ES-I3 (cell line): ENCODE measurements around the gene RPGRIP1L.

ENCODE experiments used
- H3K36me3 ChIP-seq: 2 replicates; pipeline ENCODE4 v1.6.1; 2013; ENCODE audit warnings: mild to moderate bottlenecking, low read length, control low read depth, moderate library complexity; ENCODE audit not compliant: insufficient read depth
- H3K4me1 ChIP-seq: 2 replicates; pipeline ENCODE4 v1.6.1; 2013; ENCODE audit warnings: mild to moderate bottlenecking, control low read depth, low read length; ENCODE audit not compliant: insufficient read depth
- H3K9ac ChIP-seq: 2 replicates; pipeline ENCODE4 v1.6.1; 2013; ENCODE audit warnings: low read depth, mild to moderate bottlenecking, low read length, moderate library complexity
- H3K9me3 ChIP-seq: 2 replicates; pipeline ENCODE4 v1.6.1; 2013; ENCODE audit warnings: mild to moderate bottlenecking, low read length, moderate library complexity; ENCODE audit not compliant: control insufficient read depth, insufficient read depth

Gene RPGRIP1L

GRCh38 chr16:53620476-53620875, 83.2 kb downstream of the RPGRIP1L start:
- H3K36me3 ChIP-seq, result no peaks in the 10 kb centered on the region
- H3K4me1 ChIP-seq, result no peaks in the 10 kb centered on the region
- H3K9me3 ChIP-seq, result no peaks in the 10 kb centered on the region
- no peak overlapping the region for H3K9ac ChIP-seq

- H3K4me1 ChIP-seq, result no peaks in the 10 kb centered on the region
- no peaks in the 10 kb centered on the region for H3K9me3 ChIP-seq
- H3K36me3 ChIP-seq, result no peaks in the 10 kb centered on the region
- no peak overlapping the region for H3K9ac ChIP-seq
Measured at GRCh38 chr16:53619235-53619634, 84.4 kb downstream of the RPGRIP1L start.

- H3K9ac ChIP-seq, result no peak overlapping the region
- no peaks in the 10 kb centered on the region for H3K4me1 ChIP-seq
- H3K9me3 ChIP-seq, result no peaks in the 10 kb centered on the region
- no peaks in the 10 kb centered on the region for H3K36me3 ChIP-seq
Measured at GRCh38 chr16:53614346-53614745, 89.3 kb downstream of the RPGRIP1L start.

GRCh38 chr16:53612003-53612402, 91.7 kb downstream of the RPGRIP1L start:
- no peaks in the 10 kb centered on the region for H3K9me3 ChIP-seq
- H3K9ac ChIP-seq, result no peak overlapping the region
- no peaks in the 10 kb centered on the region for H3K4me1 ChIP-seq
- no peaks in the 10 kb centered on the region for H3K36me3 ChIP-seq

GRCh38 chr16:53611179-53611696, 92.4 kb downstream of the RPGRIP1L start:
- H3K9ac ChIP-seq, result no peak overlapping the region
- H3K4me1 ChIP-seq, result no peaks in the 10 kb centered on the region
- no peaks in the 10 kb centered on the region for H3K36me3 ChIP-seq
- H3K9me3 ChIP-seq, result no peaks in the 10 kb centered on the region

GRCh38 chr16:53609536-53609935, 94.1 kb downstream of the RPGRIP1L start:
- no peak overlapping the region for H3K9ac ChIP-seq
- no peaks in the 10 kb centered on the region for H3K9me3 ChIP-seq
- no peaks in the 10 kb centered on the region for H3K36me3 ChIP-seq
- no peaks in the 10 kb centered on the region for H3K4me1 ChIP-seq

- Histone ChIP-seq H3K36me3 (no peaks in the 10 kb centered on the region; the same call in 1 of the 2 replicates), H3K9me3 (no peaks in the 10 kb centered on the region), H3K4me1 (no peaks in the 10 kb centered on the region), H3K9ac (no peak overlapping the region)
Measured at GRCh38 chr16:53608094-53608493, 95.6 kb downstream of the RPGRIP1L start.

GRCh38 chr16:53605831-53606400, 97.7 kb downstream of the RPGRIP1L start:
- H3K4me1 ChIP-seq, result no peaks in the 10 kb centered on the region
- H3K9ac ChIP-seq, result no peak overlapping the region
- H3K36me3 ChIP-seq, result no peaks in the 10 kb centered on the region; the same call in 1 of the 2 replicates
- H3K9me3 ChIP-seq, result no peaks in the 10 kb centered on the region

GRCh38 chr16:53605356-53605755, 98.3 kb downstream of the RPGRIP1L start:
- Histone ChIP-seq H3K9ac (no peak overlapping the region), H3K4me1 (no peaks in the 10 kb centered on the region), H3K36me3 (no peaks in the 10 kb centered on the region; the same call in 1 of the 2 replicates), H3K9me3 (no peaks in the 10 kb centered on the region)

GRCh38 chr16:53601961-53602360, 101.7 kb downstream of the RPGRIP1L start:
- H3K9me3 ChIP-seq, result no peaks in the 10 kb centered on the region
- no peaks in the 10 kb centered on the region for H3K4me1 ChIP-seq
- no peaks in the 10 kb centered on the region; the same call in 1 of the 2 replicates for H3K36me3 ChIP-seq
- no peak overlapping the region for H3K9ac ChIP-seq

- no peak overlapping the region for H3K9ac ChIP-seq
- no peaks in the 10 kb centered on the region for H3K4me1 ChIP-seq
- H3K36me3 ChIP-seq, result no peaks in the 10 kb centered on the region; the same call in 1 of the 2 replicates
- no peaks in the 10 kb centered on the region for H3K9me3 ChIP-seq
Measured at GRCh38 chr16:53600616-53601015, 103.0 kb downstream of the RPGRIP1L start.

- Histone ChIP-seq H3K36me3 (no peaks in the 10 kb centered on the region; the same call in 1 of the 2 replicates), H3K4me1 (no peaks in the 10 kb centered on the region), H3K9ac (no peak overlapping the region), H3K9me3 (no peaks in the 10 kb centered on the region)
Measured at GRCh38 chr16:53600126-53600525, 103.5 kb downstream of the RPGRIP1L start.

- H3K9me3 ChIP-seq, result no peaks in the 10 kb centered on the region
- H3K36me3 ChIP-seq, result no peaks in the 10 kb centered on the region; the same call in 1 of the 2 replicates
- no peak overlapping the region for H3K9ac ChIP-seq
- no peaks in the 10 kb centered on the region for H3K4me1 ChIP-seq
Measured at GRCh38 chr16:53599548-53599947, 104.1 kb downstream of the RPGRIP1L start.

GRCh38 chr16:53598511-53599275, 105.0 kb downstream of the RPGRIP1L start:
- H3K9ac ChIP-seq, result no peak overlapping the region
- no peaks in the 10 kb centered on the region for H3K9me3 ChIP-seq

GRCh38 chr16:53597776-53598175, 105.9 kb downstream of the RPGRIP1L start:
- Histone ChIP-seq H3K9me3 (no peaks in the 10 kb centered on the region), H3K9ac (no peak overlapping the region), H3K4me1 (no peaks in the 10 kb centered on the region), H3K36me3 (no peaks in the 10 kb centered on the region; the same call in 1 of the 2 replicates)

More at GRCh38 chr16:53598511-53599275, 105.0 kb downstream of the RPGRIP1L start:
- Histone ChIP-seq H3K36me3 (no peaks in the 10 kb centered on the region; the same call in 1 of the 2 replicates), H3K4me1 (no peaks in the 10 kb centered on the region)
